GM21619 (cell line): ENCODE measurements around the gene PCNX1.
"Not testable (repeated sequence)": the region's sequence is repeated elsewhere in the genome, so short reads cannot be mapped to it uniquely, and the experiment has no call there.

Experiments used
- ATAC-seq: cut with Tn5 transposase; IDR thresholded peaks from one replicate; pipeline ENCODE4 v1.9.1; 2021; ENCODE audit not compliant: unreplicated experiment

Gene PCNX1

GRCh38 chr14:71141701-71142374, 234.6 kb downstream of the PCNX1 start:
- ATAC-seq, result no peak

- ATAC-seq, result no peak
Measured at GRCh38 chr14:71142375-71143038, 235.2 kb downstream of the PCNX1 start.

- no peak for ATAC-seq
Measured at GRCh38 chr14:71143381-71144290, 236.4 kb downstream of the PCNX1 start.

- not testable (repeated sequence) for ATAC-seq
Measured at GRCh38 chr14:71147335-71147734, 240.1 kb downstream of the PCNX1 start.

GRCh38 chr14:71148627-71149026, 241.4 kb downstream of the PCNX1 start:
- no peak for ATAC-seq

GRCh38 chr14:71150737-71151136, 243.5 kb downstream of the PCNX1 start:
- no peak for ATAC-seq

DNA sequence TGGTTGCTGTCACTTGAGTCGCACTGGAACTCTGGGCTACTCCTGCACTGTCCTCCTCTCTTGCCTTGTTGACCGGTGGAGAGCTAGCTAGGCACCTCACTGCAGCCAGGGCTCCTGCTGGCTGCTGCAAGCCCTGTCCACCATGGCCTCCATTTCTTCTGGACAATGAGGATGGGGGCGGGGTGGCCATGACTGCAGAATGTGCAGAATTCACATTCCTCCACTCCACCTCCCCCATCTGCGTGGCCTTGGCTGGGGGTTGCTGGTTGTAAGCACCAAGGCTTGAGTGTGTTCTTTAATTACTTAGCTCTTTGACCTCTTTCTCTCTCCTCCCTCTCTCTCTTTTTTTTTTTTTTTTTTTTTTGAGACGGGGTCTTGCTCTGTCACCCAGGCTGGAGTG, 248.5 kb downstream of the PCNX1 start:
- no peak for ATAC-seq

GRCh38 chr14:71163050-71163841, 256.0 kb downstream of the PCNX1 start:
- no peak for ATAC-seq

DNA sequence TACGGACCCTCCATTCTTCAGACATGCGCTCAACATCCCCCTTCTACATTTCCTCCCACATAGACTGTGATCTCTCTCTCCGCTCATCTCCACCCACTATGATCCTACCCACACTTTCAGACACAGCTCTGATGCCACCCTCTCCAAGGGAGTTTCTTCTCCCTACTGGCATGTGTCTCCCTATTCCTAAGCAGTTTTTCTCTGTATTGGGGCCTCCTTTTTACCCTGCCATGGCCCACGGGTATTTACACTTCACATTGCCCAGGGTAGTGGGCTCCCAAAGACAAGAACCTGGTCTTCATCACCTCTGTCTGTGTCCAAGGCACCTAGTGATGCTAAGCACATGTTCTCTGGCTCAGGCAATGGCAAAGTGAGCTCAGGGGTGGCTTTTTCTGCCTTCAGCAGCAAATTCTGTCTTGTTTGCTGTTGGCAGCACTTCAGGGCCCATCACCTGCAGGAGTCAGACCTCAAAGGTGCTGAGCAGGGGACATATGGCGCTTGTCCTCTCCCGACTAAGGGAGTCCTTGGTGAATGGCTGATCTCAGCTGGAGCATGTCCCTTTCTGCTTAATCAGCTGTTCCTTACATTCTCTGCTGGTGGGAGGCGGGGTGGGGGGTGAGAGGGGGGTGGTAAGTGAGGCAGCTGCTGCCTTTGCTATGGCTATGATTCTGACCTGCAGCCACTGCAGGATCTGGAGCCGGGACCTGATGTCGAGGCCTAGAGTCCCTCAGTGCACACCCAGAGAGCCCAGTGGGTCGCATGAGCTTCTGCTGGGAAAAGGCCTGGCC, 256.8 kb downstream of the PCNX1 start:
- ATAC-seq, result no peak
